Parathyroid adenoma (tissue), 2 donors: Measurements from ENCODE around the gene ZNF91.

Experiments
- H2AFZ ChIP-seq: fragments of 300-600 bp; sonication (generic); one replicate; pipeline ENCODE4 v1.7.0; 2017; ENCODE audit warnings: antibody characterized with exemption, mild to moderate bottlenecking
- H3K27ac ChIP-seq: fragments of 300-600 bp; sonication (generic); one replicate; pipeline ENCODE4 v1.7.0; 2017
- H3K27me3 ChIP-seq: fragments of 300-600 bp; sonication (generic); one replicate; pipeline ENCODE4 v1.7.0; 2017; ENCODE audit warnings: low read length; ENCODE audit not compliant: control insufficient read depth, insufficient read depth
- H3K36me3 ChIP-seq: fragments of 300-600 bp; sonication (generic); one replicate; pipeline ENCODE4 v1.7.0; 2017; ENCODE audit warnings: low read length; ENCODE audit not compliant: control insufficient read depth, insufficient read depth
- H3K4me1 ChIP-seq: fragments of 300-600 bp; sonication (generic); one replicate; pipeline ENCODE4 v1.7.0; 2017; ENCODE audit warnings: control low read depth
- H3K4me2 ChIP-seq: fragments of 300-600 bp; sonication (generic); one replicate; pipeline ENCODE4 v1.7.0; 2017; ENCODE audit warnings: low read length
- H3K4me3 ChIP-seq: fragments of 300-600 bp; sonication (generic); one replicate; pipeline ENCODE4 v1.7.0; 2017; ENCODE audit warnings: low read depth, low read length
- H3K79me2 ChIP-seq: fragments of 300-600 bp; sonication (generic); one replicate; pipeline ENCODE4 v1.7.0; 2017; ENCODE audit warnings: control low read depth
- H3K9ac ChIP-seq: fragments of 300-600 bp; sonication (generic); one replicate; pipeline ENCODE4 v1.7.0; 2017; ENCODE audit warnings: mild to moderate bottlenecking
- H3K9me3 ChIP-seq: fragments of 300-600 bp; sonication (generic); one replicate; pipeline ENCODE4 v1.7.0; 2017; ENCODE audit warnings: low read length; ENCODE audit not compliant: control insufficient read depth
- CTCF ChIP-seq: fragments of 300-600 bp; sonication (generic); IDR thresholded peaks from one replicate; pipeline ENCODE4 v1.7.0; 2017; ENCODE audit warnings: antibody characterized with exemption, mild to moderate bottlenecking
- donor health status: primary hyperparathyroidism.

ZNF91 gene

GRCh38 chr19:23391236-23391635, 4.0 kb downstream of the ZNF91 start:
- H3K27ac ChIP-seq = no peak overlapping the region
- H3K4me2 ChIP-seq = peak overlapping the region; percentile 41
- H3K79me2 ChIP-seq = peaks cover 48% of the 10 kb centered on the region
- H2AFZ ChIP-seq = no peak overlapping the region
- TF ChIP-seq CTCF = no peak
- H3K9ac ChIP-seq = no peak overlapping the region
- peaks cover 15% of the 10 kb centered on the region for H3K4me1 ChIP-seq
- H3K9me3 ChIP-seq = no peaks in the 10 kb centered on the region
- H3K4me3 ChIP-seq = peak overlapping the region; percentile 36
- H3K36me3 ChIP-seq = no peaks in the 10 kb centered on the region
- no peaks in the 10 kb centered on the region for H3K27me3 ChIP-seq

DNA sequence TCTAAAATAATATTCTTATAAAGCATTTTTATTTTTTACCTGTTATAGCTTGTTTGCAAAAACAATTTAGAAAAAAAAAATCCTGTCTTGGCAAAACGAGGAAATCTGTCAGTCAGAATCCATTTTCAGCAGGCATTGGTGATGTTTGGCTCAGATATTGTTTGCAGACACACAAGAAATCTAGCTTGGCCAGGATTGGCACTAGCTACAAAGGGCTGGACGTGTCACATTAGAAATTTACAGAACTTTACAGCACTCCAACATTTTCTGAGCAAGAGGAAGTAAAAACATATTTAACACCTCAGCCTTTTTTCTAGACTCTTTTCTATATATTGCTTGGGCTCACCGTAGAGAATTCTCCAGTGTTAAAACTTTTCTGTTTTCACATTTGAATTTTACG, 9.9 kb downstream of the ZNF91 start:
- Histone ChIP-seq H3K4me2 (no peak overlapping the region), H3K27ac (no peak overlapping the region), H3K9me3 (no peaks in the 10 kb centered on the region), H3K27me3 (no peaks in the 10 kb centered on the region), H3K4me3 (no peak overlapping the region), H3K4me1 (no peaks in the 10 kb centered on the region), H2AFZ (no peak overlapping the region), H3K9ac (no peak overlapping the region), H3K36me3 (peaks cover 3% of the 10 kb centered on the region), H3K79me2 (peaks cover 66% of the 10 kb centered on the region)
- TF ChIP-seq CTCF = no peak

GRCh38 chr19:23384858-23385257, 10.4 kb downstream of the ZNF91 start:
- Histone ChIP-seq H3K36me3 (peaks cover 3% of the 10 kb centered on the region), H3K9ac (no peak overlapping the region), H3K79me2 (peaks cover 62% of the 10 kb centered on the region), H3K27ac (no peak overlapping the region), H3K4me2 (no peak overlapping the region), H3K9me3 (no peaks in the 10 kb centered on the region), H3K4me3 (no peak overlapping the region), H3K27me3 (no peaks in the 10 kb centered on the region), H2AFZ (no peak overlapping the region), H3K4me1 (no peaks in the 10 kb centered on the region)
- TF ChIP-seq CTCF = no peak

DNA sequence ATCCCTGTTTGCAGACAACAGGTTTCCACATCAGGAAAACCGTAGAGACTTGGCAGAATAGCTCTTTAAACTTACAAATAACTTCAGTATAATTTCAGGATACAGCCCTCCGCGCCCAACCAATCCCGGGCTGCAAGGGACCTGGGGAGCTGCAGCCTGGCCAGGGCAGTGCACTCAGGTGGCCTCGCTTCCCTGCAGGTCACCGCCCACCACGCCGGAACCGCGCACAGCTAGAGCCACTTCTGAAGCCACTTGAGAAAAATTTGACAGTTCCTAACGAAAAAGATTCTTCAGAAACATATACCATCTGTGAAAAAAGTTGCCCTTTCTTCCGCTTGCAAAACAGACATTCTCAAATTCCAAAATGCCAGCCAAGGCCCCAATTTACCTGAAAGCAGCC, 11.1 kb downstream of the ZNF91 start:
- Histone ChIP-seq H3K4me3 (no peak overlapping the region), H3K4me2 (no peak overlapping the region), H3K9me3 (no peaks in the 10 kb centered on the region), H3K4me1 (peaks cover 3% of the 10 kb centered on the region), H3K9ac (no peak overlapping the region), H3K79me2 (peaks cover 65% of the 10 kb centered on the region), H3K27me3 (no peaks in the 10 kb centered on the region), H2AFZ (no peak overlapping the region), H3K27ac (no peak overlapping the region), H3K36me3 (peaks cover 3% of the 10 kb centered on the region)
- no peak for TF ChIP-seq CTCF

GRCh38 chr19:23382955-23383354, 12.3 kb downstream of the ZNF91 start:
- H3K27ac ChIP-seq = no peak overlapping the region
- no peak overlapping the region for H3K4me3 ChIP-seq
- peaks cover 8% of the 10 kb centered on the region for H3K4me1 ChIP-seq
- H3K9me3 ChIP-seq = no peaks in the 10 kb centered on the region
- no peak overlapping the region for H2AFZ ChIP-seq
- no peak overlapping the region for H3K4me2 ChIP-seq
- no peaks in the 10 kb centered on the region for H3K27me3 ChIP-seq
- no peak for TF ChIP-seq CTCF
- peaks cover 63% of the 10 kb centered on the region for H3K79me2 ChIP-seq
- no peak overlapping the region for H3K9ac ChIP-seq
- peaks cover 3% of the 10 kb centered on the region for H3K36me3 ChIP-seq
